Naive B cell (primary cell): ENCODE measurements around the gene USP17L29. TPM values are rescaled to one million over a fixed set of nuclear protein-coding genes. Genes with fewer than 3 reads are reported as not detected.
"Not testable (repeated sequence)": the region's sequence is repeated elsewhere in the genome, so short reads cannot be mapped to it uniquely, and the experiment has no call there.

Source experiments
- ATAC-seq, 2 donors: fragments of 150-1000 bp; cut with Tn5 transposase; 2 replicates each; pipeline ENCODE4 v1.10.0; 2021; ENCODE audit warnings: low read depth in 2 of 2, mild to moderate bottlenecking in 2 of 2, moderate library complexity in 2 of 2
- DNase-seq: peaks from one replicate; pipeline ENCODE4 v3.0.0; 2022
- H3K27ac Mint-ChIP-seq, 6 donors: one replicate each; pipeline ENCODE4 v1.8.0; 2020 to 2022; ENCODE audit warnings: mild to moderate bottlenecking in 6 of 6, mixed read lengths in 6 of 6, moderate library complexity in 5 of 6, inconsistent platforms in 2 of 6
- H3K27me3 Mint-ChIP-seq, 3 donors: one replicate each; pipeline ENCODE4 v1.8.0; 2021 to 2022; ENCODE audit warnings: mixed read lengths in 3 of 3, mild to moderate bottlenecking in 1 of 3
- H3K36me3 Mint-ChIP-seq, 2 donors: one replicate each; pipeline ENCODE4 v1.8.0; 2020 to 2022; ENCODE audit warnings: mixed read lengths in 2 of 2, inconsistent platforms in 1 of 2, mild to moderate bottlenecking in 1 of 2
- H3K4me1 Mint-ChIP-seq, 3 donors: one replicate each; pipeline ENCODE4 v1.8.0; 2020 to 2022; ENCODE audit warnings: mixed read lengths in 3 of 3, inconsistent platforms in 1 of 3, mild to moderate bottlenecking in 1 of 3, moderate library complexity in 1 of 3
- H3K4me3 Mint-ChIP-seq, 8 donors: one replicate each; pipeline ENCODE4 v1.8.0; 2020 to 2022; ENCODE audit warnings: mild to moderate bottlenecking in 8 of 8, mixed read lengths in 8 of 8, moderate library complexity in 8 of 8, inconsistent platforms in 2 of 8
- H3K9me3 Mint-ChIP-seq, 7 donors: one replicate each; pipeline ENCODE4 v1.8.0; 2020 to 2022; ENCODE audit warnings: mixed read lengths in 7 of 7, mild to moderate bottlenecking in 5 of 7, inconsistent platforms in 2 of 7, moderate library complexity in 1 of 7
- polyA plus RNA-seq, 6 donors: library from polyadenylated mRNA; unstranded; fragments of 300-500 nt; fragmentation: Illumina TruSeq; gene quantifications; one replicate each; pipeline ENCODE4 v1.2.3, GENCODE V29; 2021; ENCODE audit warnings: low read depth in 6 of 6

The USP17L29 gene, protein sequence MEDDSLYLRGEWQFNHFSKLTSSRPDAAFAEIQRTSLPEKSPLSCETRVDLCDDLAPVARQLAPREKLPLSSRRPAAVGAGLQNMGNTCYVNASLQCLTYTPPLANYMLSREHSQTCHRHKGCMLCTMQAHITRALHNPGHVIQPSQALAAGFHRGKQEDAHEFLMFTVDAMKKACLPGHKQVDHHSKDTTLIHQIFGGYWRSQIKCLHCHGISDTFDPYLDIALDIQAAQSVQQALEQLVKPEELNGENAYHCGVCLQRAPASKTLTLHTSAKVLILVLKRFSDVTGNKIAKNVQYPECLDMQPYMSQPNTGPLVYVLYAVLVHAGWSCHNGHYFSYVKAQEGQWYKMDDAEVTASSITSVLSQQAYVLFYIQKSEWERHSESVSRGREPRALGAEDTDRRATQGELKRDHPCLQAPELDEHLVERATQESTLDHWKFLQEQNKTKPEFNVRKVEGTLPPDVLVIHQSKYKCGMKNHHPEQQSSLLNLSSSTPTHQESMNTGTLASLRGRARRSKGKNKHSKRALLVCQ
- polyA plus RNA-seq = not detected

DNA sequence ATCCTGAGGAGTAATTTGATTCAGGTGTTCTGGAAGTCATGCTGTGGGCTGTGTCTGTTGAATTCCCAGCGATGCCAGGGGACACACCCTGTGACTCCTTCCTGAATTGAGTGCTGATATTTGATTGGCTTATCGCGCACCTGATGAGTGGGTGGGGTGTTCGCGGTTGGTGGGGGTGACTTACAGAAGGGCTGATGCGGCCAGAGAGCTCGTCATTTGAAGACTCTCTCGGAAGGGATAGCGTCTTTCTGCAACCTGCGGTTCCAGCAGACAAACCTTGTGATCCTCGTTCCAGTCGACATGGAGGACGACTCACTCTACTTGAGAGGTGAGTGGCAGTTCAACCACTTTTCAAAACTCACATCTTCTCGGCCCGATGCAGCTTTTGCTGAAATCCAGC is at the start of gene USP17L29:
USP17L29 (plus strand) TSS at position 301 of the 400 bp plus-strand sequence; CDS start at position 301, 0 bp downstream.
- not testable (repeated sequence) for DNase-seq, ATAC-seq, H3K4me1 Mint-ChIP-seq, H3K9me3 Mint-ChIP-seq, H3K27ac Mint-ChIP-seq, H3K36me3 Mint-ChIP-seq, H3K27me3 Mint-ChIP-seq, H3K4me3 Mint-ChIP-seq

DNA sequence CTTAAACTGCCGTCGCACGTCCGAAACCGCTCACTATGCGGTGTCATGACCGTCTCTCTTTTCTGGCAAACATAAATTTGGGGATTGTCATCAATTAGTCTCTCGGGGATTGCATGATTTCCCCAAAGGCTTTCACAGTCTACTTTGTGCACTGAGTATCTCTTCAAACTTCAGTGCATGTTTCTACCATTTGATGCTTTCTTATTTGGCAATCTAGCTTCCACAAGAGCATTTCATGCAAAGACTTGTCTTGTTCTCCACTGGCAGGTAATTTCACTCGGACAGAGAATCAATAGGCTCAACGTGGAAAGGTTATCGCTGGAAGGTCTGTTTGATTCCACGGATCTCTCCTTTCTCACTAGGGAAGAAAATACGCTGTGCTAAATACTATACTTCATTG is 29.2 kb upstream of the USP17L29 start:
- not testable (repeated sequence) for H3K4me1 Mint-ChIP-seq, H3K27ac Mint-ChIP-seq

DNA sequence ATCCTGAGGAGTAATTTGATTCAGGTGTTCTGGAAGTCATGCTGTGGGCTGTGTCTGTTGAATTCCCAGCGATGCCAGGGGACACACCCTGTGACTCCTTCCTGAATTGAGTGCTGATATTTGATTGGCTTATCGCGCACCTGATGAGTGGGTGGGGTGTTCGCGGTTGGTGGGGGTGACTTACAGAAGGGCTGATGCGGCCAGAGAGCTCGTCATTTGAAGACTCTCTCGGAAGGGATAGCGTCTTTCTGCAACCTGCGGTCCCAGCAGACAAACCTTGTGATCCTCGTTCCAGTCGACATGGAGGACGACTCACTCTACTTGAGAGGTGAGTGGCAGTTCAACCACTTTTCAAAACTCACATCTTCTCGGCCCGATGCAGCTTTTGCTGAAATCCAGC is 28.6 kb upstream of the USP17L29 start, which contains the start of gene USP17L24:
USP17L24 (plus strand) TSS at position 301 of the 400 bp plus-strand sequence; CDS start at position 301, 0 bp downstream.
- not testable (repeated sequence) for H3K27ac Mint-ChIP-seq, H3K36me3 Mint-ChIP-seq, H3K4me3 Mint-ChIP-seq, H3K9me3 Mint-ChIP-seq, H3K27me3 Mint-ChIP-seq, H3K4me1 Mint-ChIP-seq, DNase-seq, ATAC-seq

More for the DNA sequence above, 29.2 kb upstream of the USP17L29 start:
- DNase-seq, H3K27me3 Mint-ChIP-seq, H3K9me3 Mint-ChIP-seq, ATAC-seq, H3K4me3 Mint-ChIP-seq, H3K36me3 Mint-ChIP-seq: not testable (repeated sequence)

DNA sequence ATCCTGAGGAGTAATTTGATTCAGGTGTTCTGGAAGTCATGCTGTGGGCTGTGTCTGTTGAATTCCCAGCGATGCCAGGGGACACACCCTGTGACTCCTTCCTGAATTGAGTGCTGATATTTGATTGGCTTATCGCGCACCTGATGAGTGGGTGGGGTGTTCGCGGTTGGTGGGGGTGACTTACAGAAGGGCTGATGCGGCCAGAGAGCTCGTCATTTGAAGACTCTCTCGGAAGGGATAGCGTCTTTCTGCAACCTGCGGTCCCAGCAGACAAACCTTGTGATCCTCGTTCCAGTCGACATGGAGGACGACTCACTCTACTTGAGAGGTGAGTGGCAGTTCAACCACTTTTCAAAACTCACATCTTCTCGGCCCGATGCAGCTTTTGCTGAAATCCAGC is 23.8 kb upstream of the USP17L29 start, which contains the start of gene USP17L25:
USP17L25 (plus strand) TSS at position 301 of the 400 bp plus-strand sequence; CDS start at position 301, 0 bp downstream.
- not testable (repeated sequence) for H3K4me3 Mint-ChIP-seq, H3K27ac Mint-ChIP-seq, ATAC-seq, H3K4me1 Mint-ChIP-seq, H3K27me3 Mint-ChIP-seq, H3K9me3 Mint-ChIP-seq, DNase-seq, H3K36me3 Mint-ChIP-seq

DNA sequence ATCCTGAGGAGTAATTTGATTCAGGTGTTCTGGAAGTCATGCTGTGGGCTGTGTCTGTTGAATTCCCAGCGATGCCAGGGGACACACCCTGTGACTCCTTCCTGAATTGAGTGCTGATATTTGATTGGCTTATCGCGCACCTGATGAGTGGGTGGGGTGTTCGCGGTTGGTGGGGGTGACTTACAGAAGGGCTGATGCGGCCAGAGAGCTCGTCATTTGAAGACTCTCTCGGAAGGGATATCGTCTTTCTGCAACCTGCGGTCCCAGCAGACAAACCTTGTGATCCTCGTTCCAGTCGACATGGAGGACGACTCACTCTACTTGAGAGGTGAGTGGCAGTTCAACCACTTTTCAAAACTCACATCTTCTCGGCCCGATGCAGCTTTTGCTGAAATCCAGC is 19.1 kb upstream of the USP17L29 start, which contains the start of gene USP17L26:
USP17L26 (plus strand) TSS at position 301 of the 400 bp plus-strand sequence; CDS start at position 301, 0 bp downstream.
- not testable (repeated sequence) for H3K36me3 Mint-ChIP-seq, H3K4me1 Mint-ChIP-seq, H3K27me3 Mint-ChIP-seq, H3K9me3 Mint-ChIP-seq, ATAC-seq, H3K4me3 Mint-ChIP-seq, DNase-seq, H3K27ac Mint-ChIP-seq

DNA sequence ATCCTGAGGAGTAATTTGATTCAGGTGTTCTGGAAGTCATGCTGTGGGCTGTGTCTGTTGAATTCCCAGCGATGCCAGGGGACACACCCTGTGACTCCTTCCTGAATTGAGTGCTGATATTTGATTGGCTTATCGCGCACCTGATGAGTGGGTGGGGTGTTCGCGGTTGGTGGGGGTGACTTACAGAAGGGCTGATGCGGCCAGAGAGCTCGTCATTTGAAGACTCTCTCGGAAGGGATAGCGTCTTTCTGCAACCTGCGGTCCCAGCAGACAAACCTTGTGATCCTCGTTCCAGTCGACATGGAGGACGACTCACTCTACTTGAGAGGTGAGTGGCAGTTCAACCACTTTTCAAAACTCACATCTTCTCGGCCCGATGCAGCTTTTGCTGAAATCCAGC is 14.3 kb upstream of the USP17L29 start, which contains the start of gene USP17L5:
USP17L5 (plus strand) TSS at position 301 of the 400 bp plus-strand sequence; CDS start at position 301, 0 bp downstream.
- DNase-seq, H3K9me3 Mint-ChIP-seq, ATAC-seq, H3K4me1 Mint-ChIP-seq, H3K27ac Mint-ChIP-seq, H3K36me3 Mint-ChIP-seq, H3K4me3 Mint-ChIP-seq, H3K27me3 Mint-ChIP-seq: not testable (repeated sequence)

DNA sequence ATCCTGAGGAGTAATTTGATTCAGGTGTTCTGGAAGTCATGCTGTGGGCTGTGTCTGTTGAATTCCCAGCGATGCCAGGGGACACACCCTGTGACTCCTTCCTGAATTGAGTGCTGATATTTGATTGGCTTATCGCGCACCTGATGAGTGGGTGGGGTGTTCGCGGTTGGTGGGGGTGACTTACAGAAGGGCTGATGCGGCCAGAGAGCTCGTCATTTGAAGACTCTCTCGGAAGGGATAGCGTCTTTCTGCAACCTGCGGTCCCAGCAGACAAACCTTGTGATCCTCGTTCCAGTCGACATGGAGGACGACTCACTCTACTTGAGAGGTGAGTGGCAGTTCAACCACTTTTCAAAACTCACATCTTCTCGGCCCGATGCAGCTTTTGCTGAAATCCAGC is 9.6 kb upstream of the USP17L29 start, which contains the start of gene USP17L27:
USP17L27 (plus strand) TSS at position 301 of the 400 bp plus-strand sequence; CDS start at position 301, 0 bp downstream.
- H3K9me3 Mint-ChIP-seq, H3K27ac Mint-ChIP-seq, H3K4me1 Mint-ChIP-seq, H3K27me3 Mint-ChIP-seq, H3K36me3 Mint-ChIP-seq, ATAC-seq, H3K4me3 Mint-ChIP-seq, DNase-seq: not testable (repeated sequence)

DNA sequence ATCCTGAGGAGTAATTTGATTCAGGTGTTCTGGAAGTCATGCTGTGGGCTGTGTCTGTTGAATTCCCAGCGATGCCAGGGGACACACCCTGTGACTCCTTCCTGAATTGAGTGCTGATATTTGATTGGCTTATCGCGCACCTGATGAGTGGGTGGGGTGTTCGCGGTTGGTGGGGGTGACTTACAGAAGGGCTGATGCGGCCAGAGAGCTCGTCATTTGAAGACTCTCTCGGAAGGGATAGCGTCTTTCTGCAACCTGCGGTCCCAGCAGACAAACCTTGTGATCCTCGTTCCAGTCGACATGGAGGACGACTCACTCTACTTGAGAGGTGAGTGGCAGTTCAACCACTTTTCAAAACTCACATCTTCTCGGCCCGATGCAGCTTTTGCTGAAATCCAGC is 4.8 kb upstream of the USP17L29 start, which contains the start of gene USP17L28:
USP17L28 (plus strand) TSS at position 301 of the 400 bp plus-strand sequence; CDS start at position 301, 0 bp downstream.
- H3K27ac Mint-ChIP-seq, H3K36me3 Mint-ChIP-seq, ATAC-seq, H3K4me1 Mint-ChIP-seq, H3K27me3 Mint-ChIP-seq, DNase-seq, H3K9me3 Mint-ChIP-seq, H3K4me3 Mint-ChIP-seq: not testable (repeated sequence)

DNA sequence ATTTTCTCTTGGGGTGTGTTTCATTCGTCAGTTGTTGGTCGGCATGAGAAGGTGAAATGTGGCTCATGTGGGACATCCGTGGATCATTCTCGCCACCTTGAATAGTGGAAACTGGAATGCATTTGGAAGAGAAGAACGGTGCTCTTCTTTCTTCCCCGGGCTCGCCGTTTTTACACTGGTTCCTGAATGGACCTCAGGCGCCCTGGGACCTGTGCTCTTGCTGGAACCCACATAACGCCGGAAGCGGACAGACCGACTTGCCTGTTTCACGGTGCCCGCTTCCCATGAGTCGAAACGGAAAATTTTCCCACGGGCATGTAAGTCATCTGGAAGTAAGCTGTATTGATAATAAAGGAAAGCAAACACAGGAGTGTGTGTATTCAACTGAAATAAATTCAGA is 2.6 kb upstream of the USP17L29 start:
- not testable (repeated sequence) for DNase-seq, H3K4me1 Mint-ChIP-seq, H3K27me3 Mint-ChIP-seq, H3K36me3 Mint-ChIP-seq, ATAC-seq, H3K4me3 Mint-ChIP-seq, H3K27ac Mint-ChIP-seq, H3K9me3 Mint-ChIP-seq

DNA sequence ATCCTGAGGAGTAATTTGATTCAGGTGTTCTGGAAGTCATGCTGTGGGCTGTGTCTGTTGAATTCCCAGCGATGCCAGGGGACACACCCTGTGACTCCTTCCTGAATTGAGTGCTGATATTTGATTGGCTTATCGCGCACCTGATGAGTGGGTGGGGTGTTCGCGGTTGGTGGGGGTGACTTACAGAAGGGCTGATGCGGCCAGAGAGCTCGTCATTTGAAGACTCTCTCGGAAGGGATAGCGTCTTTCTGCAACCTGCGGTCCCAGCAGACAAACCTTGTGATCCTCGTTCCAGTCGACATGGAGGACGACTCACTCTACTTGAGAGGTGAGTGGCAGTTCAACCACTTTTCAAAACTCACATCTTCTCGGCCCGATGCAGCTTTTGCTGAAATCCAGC is 9.4 kb downstream of the USP17L29 start, which contains the start of gene USP17L30:
USP17L30 (plus strand) TSS at position 301 of the 400 bp plus-strand sequence; CDS start at position 301, 0 bp downstream.
- H3K27ac Mint-ChIP-seq, H3K9me3 Mint-ChIP-seq, H3K36me3 Mint-ChIP-seq, H3K4me1 Mint-ChIP-seq, ATAC-seq, H3K27me3 Mint-ChIP-seq, H3K4me3 Mint-ChIP-seq, DNase-seq: not testable (repeated sequence)

DNA sequence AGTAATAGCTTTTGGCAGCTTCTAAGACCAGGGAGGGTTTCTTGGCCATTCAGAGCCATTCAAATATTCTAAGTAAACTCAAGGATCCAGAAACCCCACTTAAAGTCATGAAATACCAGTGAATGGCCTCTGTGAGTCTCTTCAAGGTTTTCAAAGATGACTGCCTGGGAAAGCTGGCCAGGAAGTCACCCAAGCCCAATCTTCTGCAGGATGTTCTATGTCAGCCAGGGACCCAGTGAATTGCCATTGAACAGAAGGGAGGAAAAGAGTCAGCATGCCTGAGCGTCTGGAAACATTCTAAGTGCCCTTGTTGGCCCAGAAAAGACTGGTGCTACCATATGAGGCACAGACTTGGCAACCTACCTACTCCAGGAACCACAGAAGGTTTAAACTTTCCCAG is 26.4 kb downstream of the USP17L29 start:
- H3K27ac Mint-ChIP-seq = peak overlapping the region in 1 of 6 donors; percentile 21
- DNase-seq, ATAC-seq, H3K9me3 Mint-ChIP-seq, H3K36me3 Mint-ChIP-seq, H3K4me1 Mint-ChIP-seq, H3K27me3 Mint-ChIP-seq: not testable (repeated sequence)
- H3K4me3 Mint-ChIP-seq = peak overlapping the region in 1 of 8 donors; percentile 15

DNA sequence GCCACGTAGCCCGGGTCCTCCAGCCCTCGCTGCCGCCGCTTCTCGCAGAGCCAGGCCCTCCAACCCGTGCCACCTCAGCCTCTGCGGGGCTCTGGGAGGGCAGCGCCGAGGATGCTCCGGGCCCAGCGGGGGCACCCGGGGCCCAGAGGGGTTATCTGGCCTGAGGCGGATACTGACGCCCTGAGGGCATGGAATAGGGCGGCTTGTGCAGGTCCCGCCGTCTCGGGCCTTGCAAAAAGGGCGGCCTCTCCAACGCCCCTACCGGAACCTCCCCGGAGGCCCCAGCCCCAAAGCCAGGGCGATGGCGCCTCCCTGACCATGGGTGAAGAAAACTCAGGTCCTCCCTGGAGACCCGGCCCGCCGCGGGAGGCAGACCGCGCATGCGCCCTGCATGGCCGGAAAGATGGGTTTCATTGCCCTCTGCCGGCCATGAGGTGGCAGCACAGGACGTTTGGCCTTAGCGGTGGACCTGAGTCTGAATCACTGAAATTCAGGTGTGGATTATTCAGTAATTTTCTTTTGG is 27.6 kb downstream of the USP17L29 start:
- H3K27ac Mint-ChIP-seq, H3K4me1 Mint-ChIP-seq, H3K36me3 Mint-ChIP-seq, H3K9me3 Mint-ChIP-seq, H3K27me3 Mint-ChIP-seq, ATAC-seq: not testable (repeated sequence)
- DNase-seq = peak; percentile 38
- peak overlapping the region in 4 of 8 donors; percentile 29 to 74 (median 53) for H3K4me3 Mint-ChIP-seq

DNA sequence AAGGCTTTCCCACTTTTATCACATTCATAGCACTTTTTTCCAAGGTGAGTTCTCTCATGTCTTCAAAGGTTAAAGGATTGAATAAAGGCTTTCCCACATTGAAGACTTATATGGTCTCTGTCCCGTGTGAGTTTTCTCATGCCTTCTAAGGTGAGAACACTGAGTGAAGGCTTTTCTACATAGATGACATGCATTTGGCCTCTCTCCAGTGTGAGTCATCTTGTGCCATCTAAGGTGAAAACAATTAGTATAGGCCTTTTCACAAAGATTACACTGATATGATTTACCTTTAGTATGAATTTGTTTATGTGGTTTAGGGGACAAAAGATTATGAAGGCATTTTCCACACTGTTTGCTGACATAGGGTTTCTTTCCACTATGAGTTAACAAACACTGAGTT is 30.7 kb downstream of the USP17L29 start:
- H3K27ac Mint-ChIP-seq = no peak overlapping the region
- ATAC-seq (no peak), DNase-seq (no peak)
- no peaks in the 10 kb centered on the region for H3K36me3 Mint-ChIP-seq
- no peak overlapping the region for H3K4me3 Mint-ChIP-seq
- H3K27me3 Mint-ChIP-seq = no peaks in the 10 kb centered on the region
- H3K9me3 Mint-ChIP-seq = no peaks in the 10 kb centered on the region
- peaks cover 0 to 2% (median 0%) of the 10 kb centered on the region in 3 donors for H3K4me1 Mint-ChIP-seq
